GOT3 (cell line): ENCODE data around the gene TTLL8.

Experiments used
- DNase-seq: peaks from one replicate; lab custom pipeline; 2025; ENCODE audit warnings: mixed read lengths; lab: John Stamatoyannopoulos, UW

TTLL8 gene

DNA sequence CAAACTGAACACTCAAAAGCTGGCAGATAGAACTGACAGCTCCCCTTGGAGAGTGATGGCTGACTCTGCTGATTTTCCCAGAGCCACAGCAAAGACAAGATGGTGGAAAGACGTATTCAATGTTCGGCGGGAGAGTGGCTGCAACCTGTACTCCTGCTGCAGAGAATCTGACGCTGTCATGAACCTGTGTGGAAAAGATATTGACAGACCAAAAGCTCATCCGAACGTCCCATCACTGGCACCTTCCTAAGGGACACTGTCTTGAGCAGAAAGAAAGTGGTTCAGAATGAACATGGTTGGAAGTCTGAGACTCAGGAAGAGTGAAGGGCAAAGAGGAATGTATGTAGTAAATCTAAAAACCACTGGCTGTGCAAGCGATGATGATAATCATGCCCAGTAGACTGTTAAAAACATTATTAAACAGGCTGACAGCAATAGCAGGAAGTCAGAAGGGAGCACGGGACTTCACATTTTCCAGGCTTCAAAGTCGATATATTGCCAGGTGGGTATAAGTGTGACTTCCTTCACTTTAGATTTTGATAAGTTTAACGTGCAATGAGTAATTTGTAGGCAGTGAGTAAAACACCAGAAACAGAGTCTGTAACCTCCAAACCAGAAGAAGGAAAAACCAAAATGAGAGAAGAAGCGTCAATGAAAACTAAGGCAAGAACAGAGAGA is 39.4 kb downstream of the TTLL8 start:
- no peak for DNase-seq

- DNase-seq = no peak
Measured at GRCh38 chr22:50017701-50018224, 40.3 kb downstream of the TTLL8 start.

- no peak for DNase-seq
Measured at GRCh38 chr22:50016988-50017700, 41.0 kb downstream of the TTLL8 start.

DNA sequence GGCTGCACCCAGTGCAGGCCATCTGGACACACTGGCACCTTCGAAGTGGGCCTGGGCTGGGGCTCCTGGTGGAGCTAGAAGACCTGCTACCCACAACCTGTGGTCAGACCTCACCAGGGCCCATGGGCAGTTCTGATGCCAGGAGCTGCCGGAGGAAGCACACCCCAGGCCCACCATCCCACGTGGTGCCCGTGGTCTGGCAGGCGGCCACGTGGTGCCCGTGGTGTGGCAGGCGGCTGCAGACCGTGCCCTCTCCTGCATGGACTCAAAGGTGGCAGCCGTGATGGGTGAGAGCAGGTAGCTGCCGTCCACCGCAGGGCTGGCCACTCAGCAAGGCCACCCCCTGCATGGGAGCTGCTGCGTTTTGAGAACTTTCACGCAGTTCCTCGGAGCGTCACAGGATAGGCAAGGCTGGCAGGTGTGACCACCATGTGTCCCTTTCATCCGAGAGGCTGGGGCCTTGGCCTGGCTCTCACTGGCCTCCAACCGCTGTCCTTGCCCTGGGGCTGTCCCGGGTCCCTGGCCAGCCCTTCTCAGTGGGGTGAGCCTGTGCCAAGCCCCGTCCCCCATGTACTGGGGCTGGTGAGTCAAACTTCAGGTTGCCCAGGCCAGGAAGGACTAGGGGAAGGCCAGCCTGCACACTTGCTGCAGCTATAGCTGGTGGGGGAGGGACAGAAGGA is 41.6 kb downstream of the TTLL8 start:
- DNase-seq = no peak

GRCh38 chr22:50015451-50016307 is 42.4 kb downstream of the TTLL8 start:
- no peak for DNase-seq

DNA sequence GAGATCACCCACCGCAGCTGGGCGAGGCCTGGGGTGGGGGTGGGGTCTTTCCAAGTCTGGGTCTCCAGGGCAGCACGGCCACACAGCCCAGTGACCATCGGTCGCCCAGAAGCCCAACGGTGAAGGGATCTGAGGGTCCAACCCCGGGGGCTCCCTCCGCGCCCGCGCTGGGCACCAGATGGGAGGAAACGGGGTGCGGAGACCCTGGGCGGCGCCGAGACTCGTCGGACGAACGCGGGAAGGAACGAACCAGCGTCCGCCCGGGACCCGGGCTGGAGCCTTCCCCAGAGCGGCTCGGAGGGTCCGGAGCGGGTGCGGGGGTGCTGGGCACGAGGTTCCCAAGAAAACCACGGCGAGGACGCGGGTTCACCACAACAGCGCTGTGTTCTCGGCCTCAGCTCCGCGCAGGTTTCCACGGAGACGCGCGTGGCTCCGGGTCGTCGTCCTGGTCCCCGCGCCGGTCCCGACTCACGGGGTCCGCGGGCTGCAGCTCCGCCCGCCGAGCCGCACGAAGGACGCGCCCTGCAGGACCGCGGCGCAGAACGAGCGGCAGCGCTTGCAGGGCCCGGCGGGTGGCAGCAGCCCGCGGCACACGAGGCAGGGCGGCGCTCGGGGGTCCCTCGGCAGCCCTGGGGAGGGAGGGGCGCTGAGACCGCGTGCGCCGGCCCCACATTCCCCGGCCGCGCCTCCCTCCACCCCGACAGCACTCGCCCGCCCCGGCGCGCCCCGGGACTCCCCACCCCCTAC is 43.3 kb downstream of the TTLL8 start:
- no peak for DNase-seq

DNA sequence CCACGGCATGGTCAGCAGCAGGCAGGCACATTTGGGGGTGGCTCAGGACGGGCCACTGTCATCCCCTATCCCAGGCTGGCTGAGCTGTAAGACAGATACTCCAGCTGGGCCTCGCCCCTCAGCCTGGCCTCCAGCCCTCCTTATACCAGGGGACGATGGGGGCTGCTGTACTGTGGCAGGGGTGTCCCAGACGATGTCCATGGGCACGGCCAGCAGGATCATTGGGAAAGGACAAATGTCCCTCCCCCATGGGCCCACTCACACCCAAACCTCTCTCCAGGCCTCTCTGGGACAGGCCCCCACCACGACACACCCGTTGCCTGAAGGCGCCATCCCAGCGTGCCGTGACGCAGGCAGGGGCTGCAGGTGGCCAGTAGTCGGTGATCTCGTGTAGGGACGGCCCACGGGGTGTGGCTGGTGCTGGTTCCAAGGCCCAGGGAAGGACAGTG is 44.0 kb downstream of the TTLL8 start:
- no peak for DNase-seq

DNA sequence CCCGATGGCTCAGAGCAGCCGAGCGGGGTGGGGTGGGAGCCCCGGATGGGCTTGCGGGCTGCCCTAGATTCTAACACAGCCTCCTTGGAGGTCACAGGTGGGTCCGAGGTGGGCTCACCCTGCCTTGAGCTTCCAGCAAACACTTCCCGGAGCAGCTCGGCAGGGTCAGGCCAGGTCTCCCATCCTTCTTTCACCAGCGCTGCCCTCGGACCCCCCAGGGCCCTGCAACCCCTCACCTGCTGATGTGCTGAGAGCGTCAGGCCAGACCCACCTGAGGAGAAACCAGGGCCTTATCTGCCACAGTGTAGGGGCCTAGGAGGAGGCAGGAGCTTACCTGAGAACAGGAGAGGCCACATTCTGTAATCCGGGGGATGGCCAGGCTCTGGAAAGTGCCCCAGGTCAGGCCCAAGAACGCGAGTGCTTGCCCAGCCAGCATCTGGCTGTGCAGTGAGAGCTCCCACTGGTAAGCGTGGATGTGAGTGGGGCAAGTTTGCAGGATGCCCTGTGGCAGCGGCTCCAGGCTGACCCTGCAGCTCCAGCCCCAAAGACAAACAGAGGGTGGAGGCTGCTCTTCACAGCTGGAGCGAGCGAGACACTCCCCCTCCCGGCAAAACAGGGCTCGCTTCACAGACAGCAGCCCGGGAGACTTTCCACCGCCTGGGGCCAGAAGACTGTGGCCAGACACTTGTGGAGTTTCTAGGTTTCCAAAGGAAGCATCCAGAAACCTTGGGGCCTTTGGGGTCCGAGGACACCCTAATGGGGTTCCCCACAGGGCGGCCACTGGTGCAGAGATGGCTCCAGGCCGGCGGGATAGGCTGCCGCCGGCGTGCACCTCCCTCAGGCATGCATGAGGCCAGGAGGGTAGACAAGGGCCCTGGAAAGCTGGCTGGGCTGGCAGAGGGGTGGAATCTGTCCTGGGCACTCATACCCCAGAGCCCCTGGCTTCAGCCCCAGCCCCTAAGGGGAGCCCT is 45.6 kb downstream of the TTLL8 start, which contains the start of gene IL17REL:
TSS of gene IL17REL (minus strand) at position 555 of the 971 bp plus-strand sequence. CDS start at position 436, 119 bp downstream.
- no peak for DNase-seq

- DNase-seq = no peak
Measured at GRCh38 chr22:50011447-50012210, 46.5 kb downstream of the TTLL8 start.

GRCh38 chr22:50010676-50011446 is 47.2 kb downstream of the TTLL8 start:
- no peak for DNase-seq

DNA sequence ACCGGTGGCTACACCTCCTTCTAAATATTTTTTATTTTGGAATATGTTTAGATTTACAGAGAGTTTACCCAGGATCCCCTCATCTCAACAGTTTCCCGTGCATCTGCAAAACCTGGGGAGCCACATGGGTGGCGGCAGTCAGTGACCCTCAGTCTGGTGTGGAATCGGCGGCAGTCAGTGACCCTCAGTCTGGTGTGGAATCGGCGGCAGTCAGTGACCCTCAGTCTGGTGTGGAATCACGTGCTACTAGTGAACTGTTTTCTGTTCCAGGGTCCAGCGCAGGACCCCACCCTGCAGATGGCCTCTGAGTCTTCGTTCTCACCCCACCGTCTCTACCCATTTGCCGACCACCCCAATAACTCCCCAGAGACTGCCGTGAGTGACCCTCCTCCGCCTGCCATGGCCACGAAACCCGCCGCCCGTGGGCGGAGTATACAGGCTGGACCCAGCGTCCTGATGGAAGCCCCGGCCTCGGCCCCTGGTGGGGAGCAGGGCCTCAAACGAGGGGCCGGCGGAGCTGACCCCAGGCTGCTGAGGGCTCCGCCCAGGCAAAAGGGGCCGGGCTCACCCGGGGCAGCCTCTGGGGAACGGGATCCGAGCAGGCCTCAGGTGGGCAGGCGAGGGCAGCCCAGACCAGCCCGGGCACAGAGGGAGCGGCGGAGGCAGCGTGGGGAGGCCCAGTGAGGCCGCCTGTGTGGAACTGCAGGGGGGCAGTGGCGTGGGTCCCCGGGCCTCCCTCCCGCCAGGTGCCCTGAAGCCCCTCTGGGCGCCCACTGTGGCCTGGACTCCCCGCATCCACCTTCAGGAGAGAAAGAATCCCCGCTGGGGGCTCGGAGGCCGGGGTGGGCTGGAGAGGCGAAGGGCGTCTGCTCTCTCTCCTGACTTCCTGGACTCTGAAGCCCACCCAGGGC is 48.1 kb downstream of the TTLL8 start:
- DNase-seq = no peak

GRCh38 chr22:50009251-50009650 is 48.8 kb downstream of the TTLL8 start:
- no peak for DNase-seq

- no peak for DNase-seq
Measured at GRCh38 chr22:50008151-50009040, 49.7 kb downstream of the TTLL8 start.

DNA sequence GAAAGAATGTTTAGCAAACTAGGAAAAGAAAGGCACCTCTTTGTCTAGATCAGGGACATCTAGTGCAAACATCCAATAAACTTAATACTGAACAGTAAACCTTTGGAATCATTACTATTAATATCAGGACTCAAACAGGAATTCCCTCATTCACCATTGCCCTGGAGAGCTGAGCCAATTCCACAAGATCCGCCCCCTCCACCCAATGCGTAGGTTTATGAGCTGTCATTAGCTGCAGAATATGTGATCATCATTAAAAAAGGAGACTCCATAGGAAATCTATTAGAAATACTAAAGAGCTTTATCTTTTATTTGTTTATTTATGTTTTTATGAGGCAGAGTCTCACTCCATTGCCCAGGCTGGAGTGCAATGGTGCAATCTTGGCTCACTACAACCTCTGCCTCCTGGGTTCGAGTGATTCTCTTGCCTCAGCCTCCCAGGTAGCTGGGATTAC is 51.0 kb downstream of the TTLL8 start:
- DNase-seq = no peak

GRCh38 chr22:50004918-50005317 is 53.2 kb downstream of the TTLL8 start:
- no peak for DNase-seq

DNA sequence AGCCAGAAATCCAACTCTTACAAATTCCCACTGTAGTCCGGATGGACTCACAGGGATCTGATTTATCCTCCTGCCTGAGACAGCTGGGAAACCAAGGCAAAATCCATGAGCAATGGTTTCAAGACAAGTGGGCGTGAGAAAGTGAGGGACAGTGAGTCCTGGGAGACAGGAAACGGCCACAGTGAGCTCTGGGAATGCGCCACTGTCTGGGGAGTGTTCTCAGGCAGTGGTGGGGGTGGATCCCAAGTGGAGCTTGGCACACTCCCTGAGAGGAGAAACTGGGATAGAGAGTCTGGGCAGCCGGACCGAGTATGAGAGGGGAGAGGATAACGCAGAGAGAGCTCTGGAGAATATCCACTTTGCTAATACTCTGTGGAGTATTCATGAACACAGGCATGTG is 55.3 kb downstream of the TTLL8 start:
- no peak for DNase-seq
